Transverse colon (tissue), 4 donors: ENCODE measurements around the gene GRAP2. TPM values are rescaled to one million over a fixed set of nuclear protein-coding genes. Genes with fewer than 3 reads are reported as not detected.

ENCODE experiments used
- DNase-seq: peaks from one replicate; pipeline ENCODE4 v3.0.0-alpha.2; 2019
- H3K27ac ChIP-seq, 4 donors: fragments of 200-600 bp; sonication (generic); 2 replicates each; pipeline ENCODE4 v1.5.1; 2016 to 2018; ENCODE audit warnings: inconsistent platforms in 4 of 4
- H3K27me3 ChIP-seq: fragments of 200-600 bp; sonication (generic); 2 replicates; pipeline ENCODE4 v1.5.1; 2017; ENCODE audit warnings: inconsistent platforms
- H3K36me3 ChIP-seq, 4 donors: fragments of 200-600 bp; sonication (generic); 2 replicates each; pipeline ENCODE4 v1.5.1; 2017 to 2019; ENCODE audit warnings: inconsistent platforms in 4 of 4
- H3K4me1 ChIP-seq, 4 donors: fragments of 200-600 bp; sonication (generic); 2 replicates each; pipeline ENCODE4 v1.5.1; 2017 to 2020; ENCODE audit warnings: inconsistent platforms in 4 of 4
- H3K4me3 ChIP-seq, 4 donors: fragments of 200-600 bp; sonication (generic); 1 replicate in 1 of 4; 2 replicates in 3 of 4; pipeline versions ENCODE4 v1.5.1 to v1.6.1; 2017 to 2019; ENCODE audit warnings: inconsistent platforms in 4 of 4
- H3K9me3 ChIP-seq, 2 donors: fragments of 200-600 bp; sonication (generic); 2 replicates each; pipeline ENCODE4 v1.5.1; 2017 to 2019; ENCODE audit warnings: inconsistent platforms in 2 of 2
- EP300 ChIP-seq: sonication (generic); formaldehyde crosslinking; IDR thresholded peaks from one replicate; pipeline ENCODE4 v1.6.1; 2017; ENCODE audit warnings: antibody characterized with exemption, low read depth
- POLR2A ChIP-seq: fragments of 450-650 bp; IDR thresholded peaks from one replicate; pipeline ENCODE4 v1.6.1; 2016; ENCODE audit warnings: antibody characterized with exemption, mild to moderate bottlenecking, moderate library complexity
- POLR2AphosphoS5 ChIP-seq, 3 donors: sonication (generic); formaldehyde crosslinking; IDR thresholded peaks; one replicate each; pipeline ENCODE4 v1.6.1; 2016; ENCODE audit warnings: antibody characterized with exemption in 3 of 3
- WGBS, 2 donors: methylation state at CpG; one replicate each; pipeline ENCODE4 v1.1.5; 2018; ENCODE audit warnings: low coverage in 1 of 2; 5-methylcytosine and 5-hydroxymethylcytosine counted together
- in situ Hi-C, 4 donors: fragments of 200-750 bp; cut with MboI; loops; one replicate each; pipeline versions ENCODE4 v1.15.0 to v1.15.1; 2017; ENCODE audit warnings: low sequenced_read_pairs in 3 of 4, low pct_ligation_motif_present in 1 of 4, low pct_unique_long_range_greater_than_20kb in 1 of 4
- intact Hi-C: fragments of 100-400 bp; cut with DNase I; formaldehyde crosslinking; loops from one replicate; pipeline ENCODE4 v1.15.1; 2023; ENCODE audit warnings: low total_unique reads
- total RNA-seq, 4 donors: library from RNA; depleted of rRNA; stranded (reverse); fragments of >200 nt; gene quantifications; one replicate each; pipeline ENCODE4 v1.1.0, GENCODE V29; 2016
- TF ChIP-seq, protein P1 (sequence below), 5 experiments: fragments of 200-600 bp in 3 of 5; fragments of 450-650 bp in 2 of 5; sonication (generic) in 3 of 5; IDR thresholded peaks; 1 replicate in 2 of 5; 2 replicates in 3 of 5; pipeline ENCODE4 v1.5.1; 2016 to 2017; ENCODE audit warnings: antibody characterized with exemption in 5 of 5, inconsistent platforms in 3 of 5, mild to moderate bottlenecking in 2 of 5, moderate library complexity in 1 of 5

Gene GRAP2
- total RNA-seq, 4 donors from 2014 or later: 0.60 to 28.4 (median 4.9) TPM

DNA sequence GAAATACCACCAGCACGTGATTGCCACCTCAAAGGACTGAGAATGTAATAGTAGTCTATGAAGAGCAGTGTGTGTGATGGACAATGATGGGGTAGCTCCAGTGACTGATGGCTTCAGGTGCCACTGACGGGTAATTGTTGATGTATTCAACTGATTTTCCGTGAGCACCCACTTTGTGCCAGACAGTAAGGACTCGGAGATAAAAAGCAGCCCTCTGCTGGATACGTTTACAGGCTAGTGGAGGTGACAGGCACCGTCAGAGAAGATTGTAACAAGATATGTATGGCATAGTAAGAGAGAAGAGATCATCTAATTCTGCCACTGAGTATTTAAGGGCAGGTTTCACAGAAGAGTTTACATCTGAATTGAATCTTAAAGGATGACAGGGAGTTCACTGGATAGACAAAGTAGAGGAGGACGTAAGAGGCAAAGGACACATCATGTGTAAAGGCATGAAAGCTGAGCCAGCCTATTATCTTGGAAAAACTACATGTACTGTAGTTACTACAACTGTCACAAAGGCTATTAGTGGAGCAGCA, 6.3 kb upstream of the GRAP2 start:
- no peak for TF ChIP-seq EP300
- no peak for TF ChIP-seq POLR2AphosphoS5 (IDR thresholded peaks at IDR 0.05)
- no peak for TF ChIP-seq POLR2A
- TF ChIP-seq, protein P1, sequence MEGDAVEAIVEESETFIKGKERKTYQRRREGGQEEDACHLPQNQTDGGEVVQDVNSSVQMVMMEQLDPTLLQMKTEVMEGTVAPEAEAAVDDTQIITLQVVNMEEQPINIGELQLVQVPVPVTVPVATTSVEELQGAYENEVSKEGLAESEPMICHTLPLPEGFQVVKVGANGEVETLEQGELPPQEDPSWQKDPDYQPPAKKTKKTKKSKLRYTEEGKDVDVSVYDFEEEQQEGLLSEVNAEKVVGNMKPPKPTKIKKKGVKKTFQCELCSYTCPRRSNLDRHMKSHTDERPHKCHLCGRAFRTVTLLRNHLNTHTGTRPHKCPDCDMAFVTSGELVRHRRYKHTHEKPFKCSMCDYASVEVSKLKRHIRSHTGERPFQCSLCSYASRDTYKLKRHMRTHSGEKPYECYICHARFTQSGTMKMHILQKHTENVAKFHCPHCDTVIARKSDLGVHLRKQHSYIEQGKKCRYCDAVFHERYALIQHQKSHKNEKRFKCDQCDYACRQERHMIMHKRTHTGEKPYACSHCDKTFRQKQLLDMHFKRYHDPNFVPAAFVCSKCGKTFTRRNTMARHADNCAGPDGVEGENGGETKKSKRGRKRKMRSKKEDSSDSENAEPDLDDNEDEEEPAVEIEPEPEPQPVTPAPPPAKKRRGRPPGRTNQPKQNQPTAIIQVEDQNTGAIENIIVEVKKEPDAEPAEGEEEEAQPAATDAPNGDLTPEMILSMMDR (IDR thresholded peaks at IDR 0.05): no peak
- intact Hi-C loops (no loop called here), in situ Hi-C loops (no loop called here)
- Histone ChIP-seq H3K27ac (no peak overlapping the region), H3K4me3 (no peak overlapping the region), H3K27me3 (no peaks in the 10 kb centered on the region), H3K9me3 (no peaks in the 10 kb centered on the region), H3K36me3 (no peaks in the 10 kb centered on the region), H3K4me1 (no peaks in the 10 kb centered on the region)
- DNase-seq: no peak
- WGBS, 2 donors: 65 to 70% methylated on average over 6 to 7 of the region's 7 CpGs

DNA sequence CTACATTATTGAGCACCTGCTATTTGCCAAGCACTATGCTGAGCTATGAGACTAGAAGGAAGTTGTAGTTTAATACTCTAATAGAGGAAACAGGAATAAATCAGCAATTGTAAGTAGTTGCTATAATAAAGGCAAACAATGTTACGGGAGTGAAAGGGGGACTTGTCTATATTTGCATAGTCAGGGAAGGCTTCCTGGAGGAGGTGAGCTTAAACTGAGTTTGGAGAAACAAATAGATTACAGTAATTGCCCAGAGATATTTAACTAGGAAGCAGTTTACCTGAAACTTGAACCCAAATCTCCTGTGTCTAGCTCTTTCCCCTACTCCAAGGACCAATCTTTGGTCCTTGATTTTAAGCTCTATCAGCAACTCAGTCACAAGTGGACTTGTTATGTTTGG, 5.2 kb upstream of the GRAP2 start:
- H3K27me3 ChIP-seq: no peaks in the 10 kb centered on the region
- no peaks in the 10 kb centered on the region for H3K9me3 ChIP-seq
- no peak overlapping the region for H3K4me3 ChIP-seq
- in situ Hi-C loops (no loop called here), intact Hi-C loops (no loop called here)
- TF ChIP-seq POLR2A (no peak), EP300 (no peak), POLR2AphosphoS5 (IDR thresholded peaks at IDR 0.05) (no peak)
- TF ChIP-seq, protein P1 (IDR thresholded peaks at IDR 0.05): no peak
- H3K4me1 ChIP-seq: no peaks in the 10 kb centered on the region
- no peaks in the 10 kb centered on the region for H3K36me3 ChIP-seq
- no peak overlapping the region for H3K27ac ChIP-seq
- WGBS, 2 donors: 69 to 78% methylated on average over 1 of the region's 1 CpG
- no peak for DNase-seq

DNA sequence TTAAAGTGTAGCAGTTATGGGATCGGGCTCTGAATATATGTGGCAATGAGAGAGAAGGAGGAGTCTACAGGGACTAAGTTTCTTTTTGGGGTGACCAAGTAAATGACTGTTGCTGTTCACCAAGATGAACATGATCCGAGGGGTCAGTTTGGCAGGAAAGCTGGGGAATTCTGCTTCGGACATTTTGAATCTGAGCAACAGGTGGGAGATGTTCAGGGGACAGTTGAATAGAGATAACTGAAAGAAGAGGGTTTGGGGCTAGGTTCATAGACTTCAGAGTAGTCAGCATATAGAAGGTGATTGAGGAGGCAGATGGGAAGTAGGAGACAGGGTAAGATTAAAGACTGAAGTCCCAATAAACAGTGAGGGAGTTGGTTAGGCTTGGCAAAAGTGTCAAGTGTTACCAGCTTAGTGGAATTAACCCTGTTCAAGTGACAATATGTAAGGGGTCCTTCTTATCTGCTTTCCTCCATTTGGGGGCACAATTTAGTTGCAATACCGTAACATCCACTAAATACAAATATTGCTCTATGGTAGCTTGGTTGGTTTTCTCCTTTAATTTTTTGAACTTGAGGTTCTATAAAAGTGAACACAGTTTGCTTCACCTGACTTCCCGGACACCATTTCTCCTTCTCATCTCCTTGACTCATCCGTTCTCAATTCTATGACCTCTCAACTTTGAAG, 4.4 kb upstream of the GRAP2 start:
- 89 to 91% methylated on average over 6 of the region's 6 CpGs for WGBS, 2 donors
- no peak overlapping the region for H3K4me3 ChIP-seq
- TF ChIP-seq, protein P1 (IDR thresholded peaks at IDR 0.05): no peak
- TF ChIP-seq POLR2A (no peak), POLR2AphosphoS5 (IDR thresholded peaks at IDR 0.05) (no peak), EP300 (no peak)
- H3K9me3 ChIP-seq: no peaks in the 10 kb centered on the region
- no peak overlapping the region for H3K27ac ChIP-seq
- in situ Hi-C loops: no loop called here
- no peak for DNase-seq
- intact Hi-C loops: no loop called here
- H3K4me1 ChIP-seq: no peaks in the 10 kb centered on the region
- H3K36me3 ChIP-seq: no peaks in the 10 kb centered on the region
- no peaks in the 10 kb centered on the region for H3K27me3 ChIP-seq

DNA sequence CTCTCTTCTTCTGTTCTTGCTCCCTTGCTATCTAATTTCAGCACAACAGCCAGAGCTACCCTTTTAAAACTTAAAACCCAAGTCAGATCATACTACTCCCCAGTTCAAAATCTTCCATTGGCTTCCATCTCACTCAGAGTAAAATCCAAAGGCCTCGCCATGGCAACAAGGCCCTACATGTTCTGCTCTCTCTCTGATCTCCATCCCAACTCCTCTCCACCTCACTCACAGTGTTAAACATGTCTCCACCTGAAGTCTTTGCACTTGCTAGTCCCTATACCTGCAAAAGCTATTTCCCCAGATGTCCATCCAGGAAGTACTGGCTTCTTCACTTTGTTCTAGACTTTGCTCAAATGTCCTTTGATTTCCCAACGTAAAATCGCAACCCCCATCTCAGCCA, 3.0 kb upstream of the GRAP2 start:
- H3K27ac ChIP-seq: no peak overlapping the region
- in situ Hi-C loops (no loop called here), intact Hi-C loops (no loop called here)
- H3K9me3 ChIP-seq: no peaks in the 10 kb centered on the region
- no peak overlapping the region for H3K4me3 ChIP-seq
- DNase-seq: no peak
- TF ChIP-seq, protein P1 (IDR thresholded peaks at IDR 0.05): no peak
- TF ChIP-seq EP300 (no peak), POLR2A (no peak), POLR2AphosphoS5 (IDR thresholded peaks at IDR 0.05) (no peak)
- H3K36me3 ChIP-seq: no peaks in the 10 kb centered on the region
- WGBS, 2 donors: 72 to 85% methylated on average over 3 of the region's 3 CpGs
- no peaks in the 10 kb centered on the region for H3K27me3 ChIP-seq
- no peaks in the 10 kb centered on the region for H3K4me1 ChIP-seq
